ENCODE results near the gene DCC.

DNA sequence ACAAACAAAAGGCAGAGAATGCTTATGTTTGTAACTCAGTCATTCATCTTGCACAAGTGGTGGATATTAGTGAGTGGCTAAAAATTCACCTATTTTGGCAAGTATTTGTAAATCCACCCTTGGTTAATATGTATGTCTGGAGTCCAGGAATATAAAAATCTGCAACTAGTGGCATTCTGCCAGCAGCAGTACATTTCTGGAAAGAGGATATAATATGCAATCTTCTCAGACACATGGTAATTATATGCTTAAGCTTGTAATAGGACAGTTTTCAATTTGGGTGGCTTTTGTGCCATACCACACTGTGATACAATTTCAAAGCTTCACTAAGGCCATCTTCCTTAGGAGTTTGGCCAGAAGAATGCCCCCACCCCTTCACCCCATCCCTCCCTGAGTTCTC, 1191.2 kb downstream of the DCC start:
- TF ChIP-seq, protein P1, sequence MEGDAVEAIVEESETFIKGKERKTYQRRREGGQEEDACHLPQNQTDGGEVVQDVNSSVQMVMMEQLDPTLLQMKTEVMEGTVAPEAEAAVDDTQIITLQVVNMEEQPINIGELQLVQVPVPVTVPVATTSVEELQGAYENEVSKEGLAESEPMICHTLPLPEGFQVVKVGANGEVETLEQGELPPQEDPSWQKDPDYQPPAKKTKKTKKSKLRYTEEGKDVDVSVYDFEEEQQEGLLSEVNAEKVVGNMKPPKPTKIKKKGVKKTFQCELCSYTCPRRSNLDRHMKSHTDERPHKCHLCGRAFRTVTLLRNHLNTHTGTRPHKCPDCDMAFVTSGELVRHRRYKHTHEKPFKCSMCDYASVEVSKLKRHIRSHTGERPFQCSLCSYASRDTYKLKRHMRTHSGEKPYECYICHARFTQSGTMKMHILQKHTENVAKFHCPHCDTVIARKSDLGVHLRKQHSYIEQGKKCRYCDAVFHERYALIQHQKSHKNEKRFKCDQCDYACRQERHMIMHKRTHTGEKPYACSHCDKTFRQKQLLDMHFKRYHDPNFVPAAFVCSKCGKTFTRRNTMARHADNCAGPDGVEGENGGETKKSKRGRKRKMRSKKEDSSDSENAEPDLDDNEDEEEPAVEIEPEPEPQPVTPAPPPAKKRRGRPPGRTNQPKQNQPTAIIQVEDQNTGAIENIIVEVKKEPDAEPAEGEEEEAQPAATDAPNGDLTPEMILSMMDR (IDR thresholded peaks at IDR 0.05) = no peak
- no peak for TF ChIP-seq EZH2 (IDR thresholded peaks at IDR 0.05; ENCODE audit: borderline replicate concordance, insufficient read depth, low read depth, low read length, poor library complexity, severe bottlenecking)

Data from B cell (primary cell).